ENCODE results near the gene SPOCK1.
A peak's percentile ranks its signal among the peaks of the same experiment; 100 is the strongest.

The SPOCK1 gene

DNA sequence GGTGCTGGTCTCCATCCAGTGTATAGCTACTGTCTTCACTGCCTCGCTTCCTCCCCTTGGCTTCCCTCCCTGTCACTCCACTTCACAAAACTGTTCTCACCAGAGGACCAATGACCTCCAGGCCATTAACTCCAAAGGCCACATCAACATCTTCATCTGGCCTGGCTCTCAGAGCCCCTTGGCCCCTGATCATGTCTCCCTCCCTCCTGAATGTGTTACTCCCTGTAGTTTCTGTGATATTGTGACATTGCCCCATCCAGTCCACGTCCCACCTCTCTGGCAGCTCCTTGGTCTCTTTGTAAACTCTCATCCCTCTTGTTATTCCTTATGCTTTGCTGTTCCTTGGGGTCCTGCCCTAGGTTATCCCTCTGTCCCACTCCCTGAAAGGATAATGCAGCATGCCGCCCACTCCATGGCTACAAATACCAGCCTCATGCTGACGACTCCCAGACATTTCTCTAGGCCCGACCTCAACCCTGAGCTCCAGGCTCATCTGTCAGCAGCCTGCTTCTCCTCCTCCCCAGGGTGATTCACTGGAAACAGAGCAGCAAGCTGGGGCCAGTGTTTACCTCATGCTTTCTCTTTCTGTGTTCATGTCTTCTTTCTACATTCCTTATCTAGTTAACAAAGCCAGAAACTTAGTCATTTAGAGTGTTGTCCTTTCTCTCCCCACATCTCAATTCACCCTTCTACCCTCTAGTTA is 312.2 kb downstream of the SPOCK1 start:
- no peak for FAIRE-seq

DNA sequence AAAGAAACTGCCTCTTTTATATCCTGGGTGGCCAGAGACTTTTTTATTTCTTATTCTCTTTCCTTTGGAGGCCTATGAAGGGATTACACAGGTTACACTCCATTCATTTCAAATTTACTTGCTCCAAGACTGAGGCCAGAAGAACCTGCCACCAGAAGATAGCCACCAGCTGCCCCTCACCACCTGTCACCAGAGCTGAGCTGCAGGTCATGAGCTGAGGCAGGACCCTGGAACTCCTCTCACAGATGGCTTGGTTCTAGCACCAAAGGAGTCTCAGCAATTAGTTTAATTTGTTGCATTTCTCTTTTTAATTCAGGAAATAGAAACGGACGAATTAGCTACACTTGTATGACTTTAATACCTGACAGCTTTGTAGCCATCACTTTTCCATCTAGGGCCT is 313.9 kb downstream of the SPOCK1 start:
- FAIRE-seq: no peak

DNA sequence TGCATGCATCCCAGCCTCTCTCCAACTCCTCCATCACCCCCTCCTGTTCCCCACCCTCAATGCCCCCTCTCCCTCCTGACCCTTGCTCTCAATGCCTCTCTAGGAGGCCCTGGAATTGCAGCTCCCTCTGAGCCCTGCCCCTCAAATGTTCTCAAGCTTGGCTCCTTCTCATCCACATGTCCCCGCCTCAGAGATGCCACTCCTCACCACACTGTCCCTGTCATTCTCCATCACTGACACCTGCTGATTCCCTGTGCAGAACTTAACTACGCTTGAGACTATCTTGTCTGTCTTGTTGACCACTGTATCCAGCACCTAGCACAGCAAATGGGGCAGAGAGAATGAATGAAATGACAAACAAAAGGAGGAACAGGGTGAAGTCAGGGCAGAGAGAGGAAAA is 314.4 kb downstream of the SPOCK1 start:
- no peak for FAIRE-seq

DNA sequence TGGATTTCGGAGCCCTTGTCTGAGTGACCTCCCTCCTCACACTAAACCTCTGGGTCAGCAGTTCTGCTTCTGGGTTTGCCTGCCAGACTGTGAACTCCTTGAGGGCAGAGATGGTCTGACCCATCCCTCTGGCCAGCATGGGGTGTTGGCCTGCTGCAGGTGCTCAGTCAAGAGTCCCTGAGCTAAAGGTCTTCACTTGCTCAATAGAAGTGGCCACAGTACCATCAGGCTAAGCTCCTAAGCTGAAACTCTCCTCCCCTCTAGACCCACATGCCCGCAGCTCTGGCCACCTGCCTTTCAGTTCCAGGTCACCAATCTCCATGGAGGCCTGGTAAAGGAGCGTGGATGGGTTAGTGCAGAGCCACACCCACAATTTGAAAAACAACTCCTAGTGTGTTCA is 316.6 kb downstream of the SPOCK1 start:
- no peak for FAIRE-seq

DNA sequence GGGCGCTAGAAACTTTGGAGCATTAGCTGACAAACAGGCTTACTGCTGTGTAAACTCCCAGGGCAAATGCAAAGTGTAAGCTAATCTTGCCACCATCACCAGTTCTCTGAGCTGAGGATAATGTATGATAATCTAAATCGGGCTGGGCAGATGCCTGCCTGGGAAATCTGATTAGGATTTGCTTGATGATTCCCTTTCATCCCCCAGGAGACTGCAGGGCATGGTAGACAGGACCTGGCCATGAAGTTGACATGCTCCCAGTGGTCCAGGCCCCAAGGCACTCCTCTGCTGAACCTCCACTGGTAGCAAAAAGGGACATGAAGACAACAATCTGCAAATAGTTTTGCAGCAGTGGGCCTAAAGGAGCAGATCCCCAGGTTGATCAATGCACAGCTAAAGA is 317.5 kb downstream of the SPOCK1 start:
- no peak for FAIRE-seq

DNA sequence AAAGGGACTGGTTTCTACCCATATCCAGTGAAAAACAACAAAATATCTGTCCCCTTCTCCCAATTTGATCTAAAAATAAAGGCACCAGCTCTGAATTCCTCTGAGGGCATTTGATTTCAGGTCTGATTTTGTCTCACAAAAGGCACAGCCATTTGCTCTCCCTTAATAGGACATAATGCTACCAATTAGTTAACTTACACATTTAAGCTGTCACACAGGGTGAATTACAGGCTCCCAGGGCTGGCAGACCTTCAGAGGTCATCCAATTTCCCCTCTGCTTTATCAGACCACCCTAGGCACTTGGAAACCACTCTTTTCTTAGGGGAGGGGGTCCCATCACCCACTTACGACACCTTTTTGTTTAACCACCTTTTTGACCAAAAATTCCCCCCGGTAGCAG is 319.9 kb downstream of the SPOCK1 start:
- no peak for FAIRE-seq

DNA sequence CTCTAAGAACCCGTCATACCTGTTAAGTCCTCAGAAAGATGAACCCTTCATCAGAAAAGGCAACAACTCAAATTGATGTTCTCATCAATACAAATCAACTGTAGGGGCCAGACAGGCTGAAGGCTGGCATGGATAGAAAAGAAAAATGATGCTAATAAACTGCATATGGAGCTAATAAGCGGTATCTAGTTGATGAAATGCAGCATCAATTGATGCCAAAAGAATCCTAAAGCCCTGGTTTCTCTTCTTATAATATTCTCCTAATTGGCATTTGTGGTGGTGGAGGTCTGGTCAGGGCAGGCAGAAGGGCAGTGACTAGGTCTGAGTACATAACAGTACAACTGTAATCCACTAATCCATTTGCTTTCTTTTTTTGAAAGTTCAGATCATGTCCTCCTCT is 322.5 kb downstream of the SPOCK1 start:
- no peak for FAIRE-seq

DNA sequence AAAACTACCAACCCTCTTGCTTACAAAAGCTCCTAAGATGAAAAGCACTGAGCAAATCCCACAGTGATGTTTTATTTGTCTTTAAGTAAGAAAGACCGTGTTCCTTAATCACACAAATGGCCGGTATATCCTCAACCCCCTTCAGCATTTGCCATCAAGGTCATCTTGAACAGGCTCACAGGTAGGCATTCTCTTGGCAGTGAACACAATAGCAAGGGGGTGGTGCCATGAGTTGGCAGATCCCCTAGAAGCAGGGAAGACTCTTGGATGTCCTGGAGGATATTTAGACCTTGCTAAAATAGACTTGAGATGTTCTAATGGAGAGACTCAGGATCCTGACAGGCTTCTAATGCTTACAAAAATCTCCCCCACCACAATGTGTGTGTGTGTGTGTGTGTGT is 323.0 kb downstream of the SPOCK1 start:
- no peak for FAIRE-seq

DNA sequence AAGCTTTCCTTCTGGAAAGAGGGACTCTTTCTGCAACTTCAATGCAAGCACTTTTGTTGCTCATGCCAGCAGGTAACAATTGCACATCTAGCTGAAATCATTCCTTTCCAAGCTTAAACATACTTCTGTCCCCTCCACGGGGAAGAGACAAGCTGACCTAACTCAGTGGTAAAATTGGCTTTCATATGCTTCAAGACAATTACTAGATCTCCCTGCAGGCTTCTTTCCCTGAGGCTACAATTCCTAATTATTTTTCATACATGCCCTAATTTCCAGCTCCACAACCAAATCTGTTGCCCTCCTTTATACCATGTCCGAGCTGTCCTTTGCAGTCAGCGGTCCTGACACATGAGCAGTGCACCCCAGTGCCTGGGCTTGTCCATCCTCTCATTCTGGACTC is 324.9 kb downstream of the SPOCK1 start:
- FAIRE-seq: no peak

DNA sequence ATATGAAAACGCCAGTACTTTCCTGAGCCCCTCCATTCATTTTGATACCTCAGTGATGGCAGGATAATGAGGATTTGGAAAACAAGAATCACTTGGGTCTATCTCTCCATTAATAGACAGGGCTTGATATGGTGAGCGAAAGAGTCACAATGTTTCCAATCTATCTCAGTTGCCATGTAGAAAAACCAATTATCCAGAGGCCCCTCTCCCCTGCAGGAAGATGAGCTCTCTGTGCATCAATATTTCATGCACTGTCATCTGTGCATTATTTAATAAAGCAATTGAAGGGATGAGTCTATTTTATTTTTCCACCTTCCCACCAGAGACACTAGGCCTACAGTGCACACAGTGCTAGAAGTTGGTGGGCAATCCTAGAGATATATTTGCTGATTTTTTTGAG is 326.9 kb downstream of the SPOCK1 start:
- FAIRE-seq: no peak

DNA sequence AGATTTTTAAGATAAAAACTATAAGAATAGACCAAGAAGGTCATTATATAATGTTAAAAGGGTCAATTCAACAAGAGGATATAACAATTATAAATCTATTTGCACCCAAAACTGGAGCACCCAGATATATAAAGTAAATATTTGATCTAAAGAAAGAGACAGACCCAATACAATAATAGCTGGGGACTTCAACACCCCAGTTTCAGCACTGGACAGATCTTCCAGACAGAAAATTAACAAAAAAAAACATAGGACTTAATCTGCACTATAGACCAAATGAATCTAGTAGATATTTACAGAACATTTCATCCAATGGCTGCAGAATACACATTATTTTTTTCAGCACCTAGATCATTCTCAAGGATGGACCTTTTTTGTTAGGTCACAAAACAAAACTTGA is 331.9 kb downstream of the SPOCK1 start:
- no peak for FAIRE-seq

DNA sequence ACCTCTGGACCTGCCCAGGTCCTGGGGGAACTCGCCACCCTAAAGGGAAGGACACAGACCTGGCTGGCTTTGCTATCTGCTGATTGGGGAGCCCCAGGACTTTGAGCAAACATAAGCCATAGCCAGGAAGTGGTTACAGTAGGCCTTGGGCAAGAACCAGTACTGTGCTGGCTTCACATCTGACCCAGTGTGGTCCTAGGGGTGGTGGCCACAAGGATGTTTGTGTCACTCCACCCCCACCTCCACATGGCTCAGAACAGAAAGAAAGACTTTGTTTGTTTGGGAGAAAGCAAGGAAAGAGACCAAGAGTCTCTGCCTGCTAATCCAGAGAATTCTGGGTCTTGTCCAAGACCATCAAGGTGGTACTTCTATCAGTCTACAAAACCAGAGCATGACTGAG is 334.2 kb downstream of the SPOCK1 start:
- FAIRE-seq: no peak

DNA sequence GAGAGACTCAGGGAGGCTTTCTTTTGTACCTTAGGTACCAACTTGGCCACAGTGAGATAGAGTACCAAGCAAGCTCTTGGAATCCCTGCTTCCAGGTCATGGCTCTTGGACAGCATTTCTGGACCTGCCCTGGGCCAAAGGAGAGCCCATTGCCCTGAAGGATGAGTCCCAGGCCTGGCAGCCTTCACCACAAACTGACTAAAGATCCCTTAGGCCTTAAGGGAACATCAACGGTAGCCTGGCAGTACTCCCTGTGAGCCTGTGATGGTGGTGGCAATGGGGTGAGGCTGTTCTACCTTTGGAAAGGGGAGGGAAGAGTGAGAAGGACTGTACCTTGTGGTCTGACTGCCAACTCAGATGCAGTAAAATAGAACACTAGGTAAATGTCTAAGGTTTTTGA is 334.6 kb downstream of the SPOCK1 start:
- no peak for FAIRE-seq

DNA sequence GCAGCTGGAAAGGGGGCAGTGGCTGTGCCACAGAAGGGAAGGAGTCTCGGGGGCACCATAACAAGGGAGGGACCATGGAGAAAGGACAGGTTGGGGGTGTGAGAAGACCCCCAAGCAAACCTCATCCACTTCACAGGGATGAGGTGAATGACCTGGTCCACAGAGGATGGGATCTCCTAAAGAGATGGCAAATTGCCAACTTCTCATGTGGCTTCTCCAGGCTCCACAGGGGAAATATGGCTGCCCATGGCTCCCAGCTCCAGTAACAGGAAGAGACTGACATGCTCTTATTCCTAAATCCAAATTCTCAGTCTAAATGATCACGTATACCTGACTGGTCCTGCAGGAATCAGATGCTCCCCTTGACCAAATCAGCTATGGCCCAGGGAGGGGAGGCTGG is 340.4 kb downstream of the SPOCK1 start:
- FAIRE-seq: no peak

DNA sequence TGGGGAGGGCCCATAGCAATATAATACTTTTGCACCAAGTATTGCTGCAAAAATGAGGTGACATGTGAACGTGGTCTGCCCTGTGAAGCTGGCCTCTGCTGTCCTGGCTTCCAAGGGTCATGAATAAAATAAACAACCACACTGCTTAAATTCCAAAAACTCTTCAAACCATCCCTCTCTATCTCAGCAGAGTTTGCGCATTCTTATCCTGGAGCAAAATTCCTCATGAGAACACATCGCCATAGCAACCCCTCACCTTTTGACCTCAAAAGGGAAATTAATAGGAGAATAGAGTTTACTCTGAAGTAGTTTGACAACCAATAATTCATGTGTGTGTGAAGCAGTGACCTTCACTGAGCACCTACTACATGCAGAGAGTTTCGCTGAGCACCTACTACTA is 342.9 kb downstream of the SPOCK1 start:
- FAIRE-seq: no peak

DNA sequence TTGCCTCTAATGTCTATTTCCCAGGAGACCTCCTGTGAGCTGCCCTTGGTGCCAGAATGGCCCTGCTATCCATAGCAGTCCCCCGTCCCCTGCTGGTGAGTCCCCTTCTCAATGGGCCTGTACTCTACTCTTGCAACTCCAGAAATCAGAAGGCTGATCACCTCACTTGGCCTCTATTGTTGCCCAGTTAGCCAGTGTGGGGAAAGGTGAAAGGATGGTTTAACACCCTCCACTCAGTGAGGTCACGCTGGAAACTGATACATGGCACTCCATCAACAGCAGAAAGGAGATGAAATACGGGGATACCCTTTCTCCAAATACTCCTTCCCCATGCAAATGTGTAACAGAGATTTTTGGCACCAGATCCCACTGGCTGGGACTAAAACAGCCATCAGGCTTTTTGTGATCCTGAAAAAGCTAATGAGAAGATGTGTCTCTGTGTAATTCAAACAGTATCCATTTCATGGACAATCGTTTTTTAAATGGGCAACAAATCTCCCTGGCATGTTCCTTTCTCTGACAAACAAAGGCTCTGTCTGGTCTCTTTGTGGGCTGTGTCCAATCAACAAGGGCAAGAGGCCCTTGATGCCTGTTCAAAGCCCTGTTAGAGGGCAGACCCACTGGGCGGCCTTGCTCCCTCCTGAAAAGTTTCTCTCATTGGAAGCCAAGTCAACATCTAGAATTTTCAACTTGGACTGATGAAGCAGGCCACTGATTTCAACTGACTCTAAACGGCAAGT is 343.7 kb downstream of the SPOCK1 start:
- no peak for FAIRE-seq

DNA sequence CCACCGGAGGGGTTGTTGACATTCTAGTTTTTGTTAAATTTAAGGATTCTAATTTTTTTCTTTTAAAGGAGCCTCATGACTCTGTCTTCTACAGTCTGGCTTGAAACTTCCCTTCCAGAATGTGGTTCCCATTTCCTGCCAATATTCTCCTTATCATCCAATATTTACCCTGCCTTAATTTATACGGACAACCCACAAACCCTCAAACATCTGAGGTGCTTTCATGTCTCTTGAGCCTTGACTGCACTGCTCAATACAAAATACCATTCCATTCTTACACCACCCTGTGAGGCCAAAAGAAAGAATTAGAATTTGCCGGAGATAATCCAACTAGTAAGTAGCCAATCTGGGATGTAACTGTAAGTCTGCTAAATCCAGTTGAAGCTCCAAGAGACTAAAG is 346.5 kb downstream of the SPOCK1 start:
- FAIRE-seq: no peak

DNA sequence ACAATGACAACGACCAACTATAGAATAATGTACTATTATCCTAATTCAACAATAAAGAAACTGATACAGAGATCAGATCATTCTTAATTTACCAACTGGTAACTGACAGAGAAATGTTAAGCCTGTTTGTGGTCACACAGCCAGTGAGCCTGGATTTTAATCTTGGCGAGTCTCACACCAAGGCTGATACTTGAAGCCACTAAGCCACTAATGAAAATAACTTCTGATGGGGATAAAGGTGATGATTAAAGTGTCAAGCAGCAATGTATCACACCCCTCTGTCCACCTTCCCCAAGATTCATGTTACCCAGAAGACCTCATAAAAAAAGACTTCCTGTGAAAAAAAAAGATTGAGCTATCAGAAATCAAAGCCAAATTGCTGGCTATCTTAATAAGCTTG is 350.5 kb downstream of the SPOCK1 start:
- FAIRE-seq: no peak

DNA sequence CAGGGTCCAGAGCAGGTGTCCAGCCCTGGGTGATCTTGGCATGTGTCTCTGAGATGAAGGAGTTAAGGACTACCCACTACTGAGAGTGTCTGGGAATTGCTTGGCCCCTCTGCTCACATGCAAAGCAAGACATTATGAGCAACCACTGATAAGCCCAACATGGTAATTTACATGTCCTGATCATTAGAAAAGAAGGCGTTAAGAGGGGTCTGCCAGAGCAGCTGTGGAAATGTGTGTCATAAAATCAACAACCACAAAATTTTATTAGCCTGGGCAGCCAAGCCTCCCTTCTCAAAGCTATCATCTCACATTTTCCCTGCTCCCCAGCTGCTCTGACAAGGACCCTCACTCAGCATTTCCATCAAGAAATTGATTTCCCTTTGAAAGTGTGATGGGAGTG is 351.0 kb downstream of the SPOCK1 start:
- FAIRE-seq: no peak

DNA sequence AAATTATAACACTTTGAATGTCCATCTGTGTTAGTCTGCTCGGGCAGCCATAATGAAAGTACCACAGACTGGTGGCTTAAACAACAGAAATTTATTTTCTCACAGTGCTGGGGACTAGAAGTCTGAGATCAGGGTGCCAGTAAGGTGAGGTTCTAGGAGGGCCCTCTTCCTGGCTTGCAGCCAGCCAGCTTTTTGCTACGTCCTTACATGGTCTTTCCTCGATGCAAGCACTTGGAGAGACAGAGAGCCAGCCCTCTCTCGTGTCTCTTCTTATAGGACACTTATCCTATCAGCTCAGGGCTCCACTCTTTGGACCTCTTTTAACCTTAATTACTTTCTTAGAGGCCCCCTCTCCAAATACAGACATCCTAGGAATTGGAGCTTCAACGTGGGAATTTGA is 351.8 kb downstream of the SPOCK1 start:
- no peak for FAIRE-seq

DNA sequence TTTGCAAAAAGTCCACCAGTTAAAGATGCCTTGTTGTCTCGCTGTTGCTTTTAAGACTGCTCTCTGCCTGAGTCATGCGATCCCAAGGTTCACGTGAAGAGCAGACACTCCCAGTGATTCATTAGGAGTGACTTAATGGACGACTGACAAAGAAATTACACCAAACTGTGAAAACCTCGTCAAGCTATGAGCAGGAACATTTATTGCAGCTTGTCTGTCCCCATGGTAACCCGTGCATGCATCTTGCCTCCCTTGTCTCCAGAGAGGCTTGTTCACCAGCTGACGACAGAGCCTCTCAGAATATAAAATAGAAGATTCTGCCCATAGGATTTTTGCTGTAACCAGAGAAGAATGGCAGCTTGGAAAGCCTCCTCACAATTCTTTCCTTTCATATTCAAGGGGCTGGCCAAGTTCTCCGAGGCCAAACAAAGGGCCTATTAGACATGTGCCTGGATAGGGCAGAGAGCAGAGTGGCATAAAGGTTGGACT is 352.7 kb downstream of the SPOCK1 start:
- FAIRE-seq: peak; percentile 86

DNA sequence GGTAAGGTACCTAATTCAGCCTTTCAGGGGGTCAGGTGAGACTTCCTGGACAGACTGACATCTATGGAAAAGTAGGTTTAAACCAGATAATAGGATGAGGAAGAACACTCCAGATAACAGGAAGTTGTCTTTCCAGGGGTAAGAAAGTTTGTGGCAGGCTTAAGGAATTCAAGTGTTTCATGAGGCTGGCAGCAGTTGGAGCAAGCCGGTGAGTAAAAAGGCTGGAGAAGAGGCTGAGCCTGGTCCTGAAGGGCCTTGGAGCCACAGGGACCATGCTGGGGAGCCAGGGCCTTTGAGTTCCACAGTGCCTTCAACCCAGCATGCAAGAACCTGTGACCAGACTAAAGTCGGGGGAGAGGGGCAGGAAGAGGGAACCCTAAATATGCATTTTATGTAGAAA is 353.4 kb downstream of the SPOCK1 start:
- FAIRE-seq: no peak

DNA sequence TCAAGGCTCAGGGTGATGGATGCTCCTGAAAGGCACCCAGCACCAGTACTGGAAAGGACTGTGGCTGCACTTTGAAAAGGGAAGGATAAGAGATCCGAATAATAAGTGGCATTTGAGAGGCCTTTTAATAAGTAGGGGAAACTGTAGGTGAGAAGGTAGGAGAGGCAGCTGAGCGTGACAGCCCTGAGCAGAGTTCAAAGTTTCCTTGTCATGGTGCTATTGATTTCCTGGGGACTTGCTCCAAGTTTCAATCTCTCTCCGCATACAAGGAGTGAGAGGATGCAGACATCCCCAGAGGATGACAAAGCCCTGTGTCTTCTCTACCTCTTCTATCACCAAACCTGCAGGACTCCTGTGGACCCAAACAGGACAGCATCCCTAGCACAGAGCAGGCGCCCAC is 354.5 kb downstream of the SPOCK1 start:
- no peak for FAIRE-seq

DNA sequence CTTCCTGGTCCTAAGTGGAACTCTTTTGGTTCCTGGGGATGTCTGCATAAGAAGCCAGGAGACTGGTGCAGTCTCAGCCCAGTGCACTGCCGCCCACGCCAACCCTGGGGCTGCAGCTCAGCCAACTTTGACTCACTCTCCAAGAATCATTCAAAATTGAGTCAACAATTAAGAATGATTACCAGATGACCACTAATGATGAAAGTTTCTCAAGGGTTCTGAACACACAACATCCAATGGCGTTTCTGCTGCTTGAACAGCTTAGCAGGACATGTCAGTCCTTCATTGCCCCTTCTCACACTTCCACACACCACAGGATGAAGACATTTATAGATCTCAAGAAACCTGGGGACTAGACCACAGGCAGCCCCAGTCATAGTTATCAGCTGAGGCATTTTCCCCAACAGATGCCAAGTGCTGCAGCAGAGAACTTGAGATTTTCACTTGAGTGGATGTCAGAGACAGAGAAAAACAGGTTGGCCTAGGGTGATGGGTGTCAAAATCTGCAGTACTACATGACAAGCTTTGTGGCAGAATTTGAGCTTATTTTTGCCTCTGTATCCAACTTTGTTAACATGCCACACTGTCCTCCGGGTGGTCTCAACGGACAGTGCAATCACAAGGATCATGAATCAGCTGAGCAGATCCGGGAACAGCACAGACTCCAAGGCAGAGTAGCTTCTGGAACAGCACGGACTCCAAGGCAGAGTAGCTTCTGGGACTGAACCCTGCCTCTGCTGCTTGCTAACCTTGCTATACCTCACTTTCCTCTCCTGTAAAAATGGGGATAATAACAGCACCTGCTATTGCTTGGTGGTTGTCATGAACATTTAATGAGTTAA is 356.1 kb downstream of the SPOCK1 start:
- FAIRE-seq: no peak
